Choroid plexus epithelial cell (primary cell): ENCODE data around the gene MILR1.
"Not testable (repeated sequence)": the region's sequence is repeated elsewhere in the genome, so short reads cannot be mapped to it uniquely, and the experiment has no call there.

ENCODE experiments used
- DNase-seq: peaks from one replicate; pipeline ENCODE4 v3.0.0-alpha.2; 2010; ENCODE audit warnings: low read depth
- H3K4me3 ChIP-seq: 2 replicates; pipeline ENCODE4 v1.5.1; 2011; ENCODE audit warnings: low read depth, mild to moderate bottlenecking, control low read depth, low read length, moderate library complexity
- TF ChIP-seq, protein P1 (sequence below): conservative IDR thresholded peaks from 2 replicates; pipeline ENCODE4 v1.5.1; 2011; ENCODE audit warnings: low read depth, mild to moderate bottlenecking, control low read depth, inconsistent platforms, low read length, moderate library complexity

The MILR1 gene

DNA sequence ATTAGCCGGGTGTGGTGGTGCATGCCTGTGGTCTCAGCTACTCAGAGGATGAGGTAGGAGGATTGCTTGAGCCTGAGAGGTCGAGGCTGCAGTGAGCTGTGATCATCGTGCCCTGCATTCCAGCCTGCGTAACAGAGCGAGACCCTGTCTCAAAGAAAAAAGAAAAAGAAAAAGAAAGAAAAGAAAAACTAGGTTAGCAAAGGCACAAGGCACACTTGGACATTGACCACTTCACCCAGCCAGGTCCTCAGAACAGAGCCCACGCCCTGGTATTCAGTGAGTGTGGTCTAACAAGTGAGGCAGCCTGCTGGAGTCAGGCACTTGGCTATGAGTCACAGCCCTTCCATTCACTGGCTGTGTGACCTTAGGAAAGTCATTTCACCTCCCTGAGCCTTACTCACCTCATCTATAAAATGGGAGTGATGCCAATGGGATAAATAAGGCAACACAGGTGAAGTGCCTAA lies 10.4 kb downstream of the MILR1 start:
- peak; percentile 83 for DNase-seq
- no peak overlapping the region for H3K4me3 ChIP-seq
- TF ChIP-seq, protein P1, sequence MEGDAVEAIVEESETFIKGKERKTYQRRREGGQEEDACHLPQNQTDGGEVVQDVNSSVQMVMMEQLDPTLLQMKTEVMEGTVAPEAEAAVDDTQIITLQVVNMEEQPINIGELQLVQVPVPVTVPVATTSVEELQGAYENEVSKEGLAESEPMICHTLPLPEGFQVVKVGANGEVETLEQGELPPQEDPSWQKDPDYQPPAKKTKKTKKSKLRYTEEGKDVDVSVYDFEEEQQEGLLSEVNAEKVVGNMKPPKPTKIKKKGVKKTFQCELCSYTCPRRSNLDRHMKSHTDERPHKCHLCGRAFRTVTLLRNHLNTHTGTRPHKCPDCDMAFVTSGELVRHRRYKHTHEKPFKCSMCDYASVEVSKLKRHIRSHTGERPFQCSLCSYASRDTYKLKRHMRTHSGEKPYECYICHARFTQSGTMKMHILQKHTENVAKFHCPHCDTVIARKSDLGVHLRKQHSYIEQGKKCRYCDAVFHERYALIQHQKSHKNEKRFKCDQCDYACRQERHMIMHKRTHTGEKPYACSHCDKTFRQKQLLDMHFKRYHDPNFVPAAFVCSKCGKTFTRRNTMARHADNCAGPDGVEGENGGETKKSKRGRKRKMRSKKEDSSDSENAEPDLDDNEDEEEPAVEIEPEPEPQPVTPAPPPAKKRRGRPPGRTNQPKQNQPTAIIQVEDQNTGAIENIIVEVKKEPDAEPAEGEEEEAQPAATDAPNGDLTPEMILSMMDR = no peak

DNA sequence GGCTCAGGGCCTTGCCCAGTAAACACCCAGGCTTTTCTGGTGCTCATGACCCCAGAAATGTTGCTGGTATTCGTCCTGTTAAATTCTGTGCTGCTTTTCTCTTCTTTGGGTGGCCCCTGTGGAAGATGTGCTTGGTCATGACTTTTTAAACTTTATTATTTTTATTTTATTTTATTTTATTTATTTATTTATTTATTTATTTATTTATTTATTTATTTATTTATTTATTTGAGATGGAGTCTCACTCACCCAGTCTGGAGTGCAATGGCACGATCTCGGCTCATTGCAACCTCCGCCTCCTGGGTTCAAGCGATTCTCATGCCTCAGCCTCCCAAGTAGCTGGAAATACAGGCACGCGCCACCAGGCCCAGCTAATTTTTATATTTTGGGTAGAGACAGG lies 10.9 kb downstream of the MILR1 start:
- DNase-seq, H3K4me3 ChIP-seq: not testable (repeated sequence)

DNA sequence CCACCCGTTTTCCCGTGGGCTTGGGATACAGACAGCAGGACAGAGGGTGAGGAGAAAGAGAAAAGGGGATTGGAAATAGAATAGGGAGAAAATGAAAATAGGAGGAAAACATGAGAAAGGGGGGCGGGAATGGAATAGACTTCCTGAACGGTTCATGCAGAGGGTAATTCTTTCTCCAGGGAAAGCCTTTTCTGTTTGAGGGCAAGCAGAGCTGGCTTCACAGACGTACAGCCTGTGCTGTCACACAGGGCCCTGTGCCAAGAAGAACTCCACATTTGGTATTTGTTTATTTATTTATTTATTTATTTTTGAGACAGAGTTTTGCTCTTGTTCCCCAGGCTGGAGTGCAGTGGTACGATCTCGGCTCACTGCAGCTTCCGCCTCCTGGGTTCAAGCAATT lies 12.0 kb downstream of the MILR1 start:
- TF ChIP-seq, protein P1 = no peak

DNA sequence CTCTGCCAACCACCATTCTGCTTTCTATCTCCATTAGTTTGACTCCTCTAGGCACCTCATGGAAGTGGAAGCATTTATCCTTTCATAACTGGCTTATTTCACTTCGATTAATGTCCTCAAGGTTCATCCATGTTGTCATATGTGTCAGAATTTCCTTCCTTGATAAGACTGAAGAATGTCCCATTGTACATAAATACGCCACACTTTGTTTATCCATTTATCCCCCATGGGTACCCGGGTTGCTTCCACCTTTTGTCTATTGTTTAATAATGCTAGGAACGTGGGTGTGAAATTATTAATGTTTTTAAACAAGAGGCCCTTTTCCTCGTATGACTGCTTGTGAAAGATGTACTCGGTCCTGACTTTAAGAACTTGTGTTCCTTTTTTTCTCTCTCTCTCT lies 12.9 kb downstream of the MILR1 start:
- TF ChIP-seq, protein P1 = no peak
- H3K4me3 ChIP-seq = no peak overlapping the region
- DNase-seq = no peak

More for the DNA sequence above, 12.0 kb downstream of the MILR1 start:
- no peak overlapping the region for H3K4me3 ChIP-seq
- peak; percentile 64 for DNase-seq

DNA sequence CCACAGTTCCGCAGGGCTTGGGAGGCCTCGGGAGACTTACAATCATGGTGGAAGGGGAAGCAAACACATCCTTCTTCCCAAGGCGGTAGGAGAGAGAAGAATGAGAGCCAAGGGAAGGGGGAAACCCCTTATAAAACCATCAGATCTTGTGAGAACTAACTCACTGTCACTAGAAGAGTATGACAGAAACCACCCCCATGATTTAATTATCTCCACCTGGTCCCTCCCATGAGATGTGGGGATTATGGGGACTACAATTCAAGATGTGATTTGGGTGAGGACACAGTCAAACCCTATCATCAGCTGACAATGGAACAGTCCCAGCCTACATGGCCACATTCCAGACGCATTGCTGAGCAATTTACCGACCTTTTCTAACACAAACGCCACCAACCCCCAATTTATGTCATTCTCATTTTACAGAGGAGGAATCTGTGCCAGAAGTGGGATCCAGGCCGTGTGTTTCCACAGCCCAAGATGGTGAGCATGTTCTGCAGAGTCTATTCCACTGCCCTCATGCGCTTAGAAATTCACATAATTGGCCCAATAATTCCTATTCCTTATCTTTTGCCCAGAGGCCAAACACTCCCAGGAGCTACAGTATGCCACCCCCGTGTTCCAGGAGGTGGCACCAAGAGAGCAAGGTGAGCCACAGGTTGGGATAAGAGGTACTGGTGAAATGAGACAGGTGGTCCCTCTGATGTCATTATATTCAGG lies 17.3 kb downstream of the MILR1 start:
- H3K4me3 ChIP-seq = no peak overlapping the region
- DNase-seq = no peak
- TF ChIP-seq, protein P1 = no peak

DNA sequence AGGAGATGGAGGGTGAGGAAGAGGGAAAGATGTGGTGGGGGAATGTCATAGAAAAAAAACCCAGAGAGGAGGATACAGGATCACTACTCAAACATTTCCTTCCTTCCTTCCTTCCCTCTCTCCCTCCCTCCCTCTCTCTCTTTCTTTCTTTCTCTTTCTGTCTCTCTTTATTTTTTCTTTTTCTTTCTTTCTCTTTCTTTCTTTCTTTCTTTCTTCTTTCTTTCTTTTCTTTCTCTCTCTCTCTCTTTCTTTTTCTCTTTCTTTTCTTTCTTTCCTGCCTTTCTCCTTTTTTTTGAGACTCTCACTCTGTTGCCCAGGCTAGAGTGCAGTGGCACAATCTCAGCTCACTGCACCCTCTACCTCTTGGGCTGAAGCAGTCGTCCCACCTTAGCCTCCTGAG lies 17.9 kb downstream of the MILR1 start:
- not testable (repeated sequence) for H3K4me3 ChIP-seq, DNase-seq

DNA sequence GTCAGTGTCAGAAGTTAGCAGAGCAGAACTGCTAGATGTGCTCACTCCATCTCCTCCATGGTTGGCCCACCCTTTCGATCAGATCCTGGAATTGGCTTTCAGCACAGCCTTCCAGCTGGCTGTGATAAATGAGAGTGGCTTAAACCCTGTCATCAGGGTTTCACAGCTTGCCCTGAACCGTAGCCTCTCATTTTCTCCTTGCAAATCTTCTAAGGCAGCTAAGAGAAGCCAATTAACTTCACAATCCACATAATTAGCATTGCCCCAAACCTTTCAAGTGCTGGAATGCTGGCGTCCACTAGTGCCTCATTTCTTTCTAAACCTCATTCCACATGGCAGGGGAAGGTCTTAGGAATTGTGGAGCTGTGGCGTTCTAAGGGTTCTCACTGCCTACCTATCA lies 21.7 kb downstream of the MILR1 start:
- DNase-seq = no peak
- TF ChIP-seq, protein P1 = no peak
- H3K4me3 ChIP-seq = no peak overlapping the region

DNA sequence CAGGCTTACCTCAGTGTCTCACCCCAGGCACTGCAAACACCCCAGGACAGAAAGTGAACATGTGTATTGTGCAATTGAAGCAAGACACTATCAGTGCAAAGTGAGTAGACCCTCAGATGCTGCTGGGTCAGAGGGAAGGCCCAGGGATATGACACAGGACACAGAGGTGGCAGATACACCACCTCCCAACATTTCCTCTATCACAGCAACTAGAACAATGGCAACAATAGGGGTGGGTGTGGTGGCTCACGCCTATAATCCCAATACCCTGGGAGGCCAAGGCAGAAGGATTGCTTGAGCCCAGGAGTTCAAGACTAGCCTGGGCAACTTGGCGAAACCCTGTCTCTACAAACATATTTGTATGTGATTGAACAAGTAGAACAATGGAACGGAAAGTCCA lies 22.5 kb downstream of the MILR1 start:
- TF ChIP-seq, protein P1 = no peak
- no peak overlapping the region for H3K4me3 ChIP-seq
- no peak for DNase-seq
